Body of pancreas (tissue), 4 donors: ENCODE results near the gene RPS6KA5. TPM values are rescaled to one million over a fixed set of nuclear protein-coding genes. Genes with fewer than 3 reads are reported as not detected.

Experiments used
- ATAC-seq: fragments of 150-250 bp; one replicate; pipeline ENCODE4 v1.9.1; 2016
- DNase-seq, 4 donors: peaks; one replicate each; pipeline ENCODE4 v3.0.0-alpha.2; 2019
- H3K27ac ChIP-seq, 4 donors: fragments of 200-600 bp; sonication (generic); 1 replicate in 3 of 4; 2 replicates in 1 of 4; pipeline versions ENCODE4 v1.5.1 to v1.6.1; 2016 to 2019; ENCODE audit warnings: mild to moderate bottlenecking in 1 of 4, mixed read lengths in 1 of 4, moderate library complexity in 1 of 4
- H3K27me3 ChIP-seq, 2 donors: fragments of 200-600 bp; sonication (generic); one replicate each; pipeline ENCODE4 v1.6.0; 2016; ENCODE audit warnings: mild to moderate bottlenecking in 1 of 2
- H3K36me3 ChIP-seq, 2 donors: fragments of 200-600 bp; sonication (generic); replicated peaks in 1 of 2; 2 replicates each; pipeline ENCODE4 v1.5.1; 2016; ENCODE audit warnings: low read depth in 2 of 2; ENCODE audit not compliant: insufficient read depth in 1 of 2
- H3K4me1 ChIP-seq: fragments of 200-600 bp; sonication (generic); one replicate; pipeline ENCODE4 v1.6.0; 2016
- H3K4me3 ChIP-seq, 2 donors: fragments of 200-600 bp; sonication (generic); 1 replicate in 1 of 2; 2 replicates in 1 of 2; pipeline ENCODE4 v1.5.1; 2016 to 2019
- H3K9me3 ChIP-seq, 3 donors: fragments of 200-600 bp; sonication (generic); 1 replicate in 2 of 3; 2 replicates in 1 of 3; pipeline ENCODE4 v1.5.1; 2016
- POLR2A ChIP-seq, 3 donors: fragments of 450-650 bp; IDR thresholded peaks; one replicate each; pipeline ENCODE4 v1.6.1; 2016; ENCODE audit warnings: antibody characterized with exemption in 3 of 3, mild to moderate bottlenecking in 2 of 3
- WGBS, 2 donors: methylation state at CpG; one replicate each; pipeline ENCODE4 v1.1.5; 2017; 5-methylcytosine and 5-hydroxymethylcytosine counted together
- intact Hi-C: fragments of 100-400 bp; cut with DNase I; formaldehyde crosslinking; loops from one replicate; pipeline ENCODE4 v1.15.1; 2023
- total RNA-seq, 2 donors: library from RNA; depleted of rRNA; stranded (reverse); fragments of >200 nt; gene quantifications; one replicate each; pipeline ENCODE4 v1.1.0, GENCODE V29; 2016
- TF ChIP-seq, protein P1 (sequence below), 7 experiments: fragments of 450-650 bp in 4 of 7; fragments of 200-600 bp in 3 of 7; sonication (generic) in 3 of 7; IDR thresholded peaks; one replicate each; pipeline ENCODE4 v1.5.1; 2016 to 2019; ENCODE audit warnings: antibody characterized with exemption in 7 of 7

Gene RPS6KA5
- total RNA-seq, 2 donors from 2014 or later: 0.66 to 2.9 TPM

GRCh38 chr14:90831821-90832220 lies 228.6 kb downstream of the RPS6KA5 start:
- DNase-seq (no peak), ATAC-seq (no peak)
- Histone ChIP-seq H3K36me3 (no peaks in the 10 kb centered on the region), H3K4me1 (peaks cover 12% of the 10 kb centered on the region), H3K4me3 (no peak overlapping the region), H3K27me3 (no peaks in the 10 kb centered on the region), H3K27ac (no peak overlapping the region), H3K9me3 (no peaks in the 10 kb centered on the region)
- TF ChIP-seq, protein P1, sequence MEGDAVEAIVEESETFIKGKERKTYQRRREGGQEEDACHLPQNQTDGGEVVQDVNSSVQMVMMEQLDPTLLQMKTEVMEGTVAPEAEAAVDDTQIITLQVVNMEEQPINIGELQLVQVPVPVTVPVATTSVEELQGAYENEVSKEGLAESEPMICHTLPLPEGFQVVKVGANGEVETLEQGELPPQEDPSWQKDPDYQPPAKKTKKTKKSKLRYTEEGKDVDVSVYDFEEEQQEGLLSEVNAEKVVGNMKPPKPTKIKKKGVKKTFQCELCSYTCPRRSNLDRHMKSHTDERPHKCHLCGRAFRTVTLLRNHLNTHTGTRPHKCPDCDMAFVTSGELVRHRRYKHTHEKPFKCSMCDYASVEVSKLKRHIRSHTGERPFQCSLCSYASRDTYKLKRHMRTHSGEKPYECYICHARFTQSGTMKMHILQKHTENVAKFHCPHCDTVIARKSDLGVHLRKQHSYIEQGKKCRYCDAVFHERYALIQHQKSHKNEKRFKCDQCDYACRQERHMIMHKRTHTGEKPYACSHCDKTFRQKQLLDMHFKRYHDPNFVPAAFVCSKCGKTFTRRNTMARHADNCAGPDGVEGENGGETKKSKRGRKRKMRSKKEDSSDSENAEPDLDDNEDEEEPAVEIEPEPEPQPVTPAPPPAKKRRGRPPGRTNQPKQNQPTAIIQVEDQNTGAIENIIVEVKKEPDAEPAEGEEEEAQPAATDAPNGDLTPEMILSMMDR (IDR thresholded peaks at IDR 0.05): no peak
- TF ChIP-seq POLR2A (IDR thresholded peaks at IDR 0.05): no peak
- intact Hi-C loops: no loop called here
- WGBS, 2 donors: 90 to 92% methylated on average over 6 to 10 of the region's 10 CpGs

GRCh38 chr14:90830931-90831701 lies 229.3 kb downstream of the RPS6KA5 start:
- no peak for DNase-seq
- ATAC-seq: no peak
- Histone ChIP-seq H3K4me3 (no peak overlapping the region), H3K9me3 (no peaks in the 10 kb centered on the region), H3K36me3 (no peaks in the 10 kb centered on the region), H3K4me1 (peaks cover 12% of the 10 kb centered on the region), H3K27ac (no peak overlapping the region), H3K27me3 (no peaks in the 10 kb centered on the region)
- intact Hi-C loops: no loop called here
- 83 to 89% methylated on average over 12 to 23 of the region's 26 CpGs for WGBS, 2 donors
- TF ChIP-seq, protein P1 (IDR thresholded peaks at IDR 0.05): no peak
- TF ChIP-seq POLR2A (IDR thresholded peaks at IDR 0.05): no peak

GRCh38 chr14:90829677-90830076 lies 230.8 kb downstream of the RPS6KA5 start:
- Histone ChIP-seq H3K9me3 (no peaks in the 10 kb centered on the region), H3K4me3 (no peak overlapping the region), H3K4me1 (peaks cover 12% of the 10 kb centered on the region), H3K27me3 (no peaks in the 10 kb centered on the region), H3K36me3 (no peaks in the 10 kb centered on the region), H3K27ac (no peak overlapping the region)
- WGBS, 2 donors: 91% methylated on average over 3 of the region's 4 CpGs; no CpG with 5 or more reads in 1 of the 2 donors
- no peak for TF ChIP-seq POLR2A (IDR thresholded peaks at IDR 0.05)
- TF ChIP-seq, protein P1 (IDR thresholded peaks at IDR 0.05): no peak
- DNase-seq (no peak), ATAC-seq (no peak)
- intact Hi-C loops: no loop called here

DNA sequence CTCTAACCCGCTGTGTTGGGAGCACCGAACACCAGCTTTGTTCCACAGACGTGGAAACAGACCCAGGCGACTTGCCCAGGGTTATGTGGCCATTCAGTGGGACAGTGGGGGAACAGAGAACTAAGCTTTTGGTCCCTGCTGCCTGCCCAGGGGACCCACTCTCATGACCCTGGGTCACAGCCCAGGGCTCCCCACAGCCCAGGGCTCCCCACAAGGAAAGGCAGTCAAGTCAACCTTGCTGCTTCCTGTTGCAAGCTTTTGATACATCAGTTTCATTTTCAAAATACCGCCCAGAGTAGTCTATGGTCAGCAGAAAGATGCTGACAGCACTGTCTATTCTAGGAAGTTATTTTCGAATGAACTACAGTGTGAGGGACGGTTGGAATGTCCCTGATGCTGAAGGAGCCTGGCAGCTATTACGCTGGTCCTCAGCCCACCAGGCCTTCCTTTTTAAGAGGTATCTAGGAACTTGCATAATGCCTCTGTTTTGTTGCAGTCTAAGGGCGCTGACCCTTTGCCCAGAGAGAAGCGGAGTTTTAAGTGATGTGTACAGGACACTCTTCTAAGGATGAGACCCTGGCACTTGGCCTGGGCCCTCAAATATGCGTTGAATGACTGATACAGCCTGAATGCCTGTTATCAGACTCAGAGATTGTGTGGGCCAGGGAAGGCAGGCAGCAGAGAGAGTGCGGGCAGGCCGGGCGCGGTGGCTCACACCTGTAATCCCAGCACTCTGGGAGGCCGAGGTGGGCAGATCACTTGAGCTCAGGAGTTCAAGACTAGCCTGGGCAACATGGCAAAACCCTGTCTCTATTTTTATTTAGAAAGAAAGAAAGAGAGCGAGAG lies 231.6 kb downstream of the RPS6KA5 start:
- Histone ChIP-seq H3K27ac (peak overlapping the region in 3 of 4 donors; percentile 13 to 63 (median 34)), H3K36me3 (no peaks in the 10 kb centered on the region), H3K4me1 (peaks cover 12% of the 10 kb centered on the region), H3K9me3 (no peaks in the 10 kb centered on the region), H3K27me3 (no peaks in the 10 kb centered on the region), H3K4me3 (no peak overlapping the region)
- peak; percentile 2 for ATAC-seq
- TF ChIP-seq POLR2A (IDR thresholded peaks at IDR 0.05): no peak
- TF ChIP-seq, protein P1 (IDR thresholded peaks at IDR 0.05): no peak
- no peak for DNase-seq
- 82 to 90% methylated on average over 17 of the region's 17 CpGs for WGBS, 2 donors
- intact Hi-C loops: no loop called here
